NCI-H226 (cell line): ENCODE measurements around the gene SLCO1C1.
"Not testable (repeated sequence)": the region's sequence is repeated elsewhere in the genome, so short reads cannot be mapped to it uniquely, and the experiment has no call there.

Experiments used
- DNase-seq: peaks from one replicate; pipeline ENCODE4 v3.0.0-alpha.2; 2015

Gene SLCO1C1

DNA sequence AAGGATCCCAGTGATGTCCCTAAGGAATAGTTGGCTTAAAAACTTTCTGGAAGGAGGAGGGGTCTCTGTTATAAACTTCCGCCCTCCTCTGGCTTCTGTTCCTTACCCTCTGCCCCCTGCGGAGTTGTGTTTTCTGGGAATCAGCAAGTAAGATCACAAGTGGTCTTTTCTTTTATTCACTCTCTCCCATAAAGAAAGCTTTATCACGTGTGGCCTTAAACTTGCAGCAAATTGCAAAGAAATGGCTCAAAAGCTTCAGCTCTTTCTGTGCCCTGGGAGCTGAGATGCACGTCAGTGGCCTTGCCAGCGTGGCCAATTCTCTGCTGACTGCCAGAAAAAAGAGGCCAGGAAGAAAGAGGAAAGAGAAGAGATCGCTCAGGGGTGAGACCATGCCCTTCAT is at the start of gene SLCO1C1:
Gene SLCO1C1, plus strand, starts transcription at position 101 of the 400 bp plus-strand sequence. CDS start 4,245 bp downstream, outside the sequence.
- DNase-seq, result no peak

GRCh38 chr12:20646239-20646827 is 48.8 kb upstream of the SLCO1C1 start:
- DNase-seq, result no peak

GRCh38 chr12:20653871-20654270 is 41.3 kb upstream of the SLCO1C1 start:
- DNase-seq, result no peak

- DNase-seq, result no peak
These were observed 38.5 kb upstream of the SLCO1C1 start for GRCh38 chr12:20656600-20656999.

GRCh38 chr12:20657496-20657895 is 37.6 kb upstream of the SLCO1C1 start:
- DNase-seq, result no peak

- no peak for DNase-seq
These were observed 13.8 kb upstream of the SLCO1C1 start for GRCh38 chr12:20681334-20681733.

DNA sequence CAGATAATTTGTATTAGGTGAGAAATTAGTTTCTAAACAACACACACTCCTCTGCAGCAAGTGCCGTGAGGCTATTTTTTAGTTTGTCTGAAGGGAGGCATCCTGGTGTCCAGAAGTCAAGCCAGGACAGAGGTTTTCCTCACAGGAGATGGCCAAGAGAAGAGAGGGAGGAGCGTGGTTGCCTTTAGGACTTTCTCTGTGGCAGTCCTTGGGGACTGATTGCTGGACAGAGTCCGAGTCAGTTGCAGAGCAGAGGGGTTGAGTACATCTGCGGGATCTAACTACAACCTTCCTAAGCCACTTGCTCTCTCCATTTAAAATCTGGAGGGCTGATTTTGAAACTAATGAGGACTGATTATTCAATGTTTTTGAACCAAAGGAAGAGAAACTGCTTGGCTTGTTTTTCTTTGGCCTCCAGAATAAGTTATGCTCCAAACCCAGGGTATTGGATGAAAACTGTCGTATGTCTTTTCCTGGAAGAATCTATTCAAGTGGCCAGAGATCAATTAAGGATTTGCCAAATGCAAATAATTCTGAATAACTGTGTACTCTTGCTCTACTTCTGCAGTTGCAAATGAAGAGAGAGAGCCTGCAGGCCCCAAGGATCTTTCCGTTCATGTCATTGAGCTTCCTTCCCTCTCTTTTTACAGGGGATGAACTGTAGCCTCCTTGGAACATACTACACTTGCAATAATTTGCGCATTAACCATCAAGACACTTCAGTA is 1.2 kb downstream of the SLCO1C1 start:
- no peak for DNase-seq

DNA sequence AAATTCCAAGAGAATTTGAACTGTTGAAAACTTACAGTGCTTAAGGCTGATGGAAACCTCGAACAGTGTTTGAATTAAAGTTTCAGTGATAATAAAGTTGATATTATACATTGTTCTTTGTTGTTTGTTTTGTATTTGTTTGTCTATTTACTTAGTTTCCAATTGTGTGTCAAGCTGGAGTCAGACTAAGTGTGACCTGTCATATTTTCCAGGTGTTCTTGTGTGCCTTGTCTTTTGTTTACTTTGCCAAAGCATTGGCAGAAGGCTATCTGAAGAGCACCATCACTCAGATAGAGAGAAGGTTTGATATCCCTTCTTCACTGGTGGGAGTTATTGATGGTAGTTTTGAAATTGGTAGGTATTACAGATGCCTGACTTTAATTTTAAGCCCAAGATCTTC is 6.0 kb downstream of the SLCO1C1 start:
- DNase-seq, result no peak

GRCh38 chr12:20704860-20705259 is 9.7 kb downstream of the SLCO1C1 start:
- DNase-seq, result no peak

GRCh38 chr12:20711846-20712245 is 16.7 kb downstream of the SLCO1C1 start:
- no peak for DNase-seq

GRCh38 chr12:20716037-20716436 is 20.9 kb downstream of the SLCO1C1 start:
- no peak for DNase-seq

DNA sequence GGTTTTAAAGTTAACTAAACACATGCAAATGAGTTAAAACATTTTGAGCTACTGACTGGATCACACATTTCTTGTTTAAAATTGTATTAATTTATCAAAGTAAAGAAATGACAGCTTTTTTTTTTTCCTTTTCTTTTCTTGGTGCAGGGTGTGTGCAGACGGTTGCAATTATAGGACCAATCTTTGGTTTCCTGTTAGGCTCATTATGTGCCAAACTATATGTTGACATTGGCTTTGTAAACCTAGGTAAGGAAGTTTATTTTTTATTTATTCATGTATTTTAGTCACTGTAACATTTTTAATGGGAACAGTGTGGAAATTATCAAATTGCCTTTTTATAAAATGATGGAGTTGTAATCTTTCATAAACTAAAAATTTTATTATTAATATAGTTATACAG is 21.9 kb downstream of the SLCO1C1 start:
- DNase-seq, result no peak

GRCh38 chr12:20718294-20718693 is 23.2 kb downstream of the SLCO1C1 start:
- no peak for DNase-seq

- no peak for DNase-seq
These were observed 27.0 kb downstream of the SLCO1C1 start for GRCh38 chr12:20722142-20722541.

GRCh38 chr12:20731274-20731673 is 36.1 kb downstream of the SLCO1C1 start:
- no peak for DNase-seq

- no peak for DNase-seq
These were observed 45.8 kb downstream of the SLCO1C1 start for GRCh38 chr12:20740972-20741371.

DNA sequence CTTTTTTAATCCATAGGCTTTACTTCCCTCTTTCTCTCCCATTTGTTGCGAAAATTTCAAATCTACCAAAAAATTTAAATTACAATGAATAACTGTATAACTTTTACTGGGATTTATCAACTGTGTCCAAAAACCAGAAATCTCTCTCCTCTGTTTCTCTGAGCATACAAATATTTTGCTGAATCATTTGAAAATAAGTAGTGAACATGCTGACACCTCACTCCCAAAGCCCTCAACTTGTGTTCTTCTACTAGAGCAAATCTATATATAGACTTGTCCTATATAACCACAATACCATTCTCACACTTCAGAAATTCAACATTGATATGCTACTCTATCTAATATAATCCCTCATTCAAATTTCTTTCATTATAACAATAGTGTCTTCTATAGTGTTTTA is 53.1 kb downstream of the SLCO1C1 start:
- no peak for DNase-seq

DNA sequence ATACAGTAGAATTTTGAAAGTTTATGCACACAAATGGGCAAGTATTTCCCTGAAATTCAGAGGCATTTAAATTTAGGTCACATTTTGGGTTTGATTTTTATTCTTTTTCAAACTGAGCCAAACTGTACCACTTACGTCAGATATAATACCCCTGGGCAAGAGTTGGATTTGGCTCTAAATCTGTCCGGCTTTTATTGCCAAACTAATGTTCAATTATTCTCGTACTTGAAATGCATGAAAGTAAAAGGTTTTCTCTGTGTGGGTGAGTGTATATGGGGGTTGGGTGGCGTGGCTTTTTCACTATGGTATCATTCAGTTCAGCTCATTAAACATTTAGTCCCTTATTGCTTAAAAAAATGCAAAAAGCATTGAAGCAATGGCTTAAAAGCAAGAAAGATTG is 55.9 kb downstream of the SLCO1C1 start:
- DNase-seq, result no peak

- no peak for DNase-seq
These were observed 82.3 kb downstream of the SLCO1C1 start for GRCh38 chr12:20777420-20777819.

- DNase-seq, result no peak
These were observed 83.8 kb downstream of the SLCO1C1 start for GRCh38 chr12:20778969-20779368.

DNA sequence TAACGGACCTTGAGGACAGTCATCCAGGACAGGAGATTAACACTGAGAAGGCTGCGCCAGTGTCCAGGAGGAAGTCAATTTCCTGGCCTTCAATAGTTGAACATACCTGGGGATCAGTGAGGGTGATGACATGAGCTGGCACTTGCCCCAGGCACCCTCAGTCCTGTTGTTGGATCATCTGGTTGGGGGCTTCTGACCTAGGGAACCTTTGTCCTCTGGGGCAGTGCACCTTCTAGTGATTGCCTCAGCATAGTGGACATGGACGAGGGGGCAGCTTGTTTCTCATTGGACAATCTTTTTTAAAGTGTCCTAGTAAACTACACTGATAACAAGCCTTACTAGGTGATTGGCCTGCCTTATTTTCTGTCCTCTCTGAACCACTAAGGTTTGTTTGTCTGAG is 84.8 kb downstream of the SLCO1C1 start:
- DNase-seq, result not testable (repeated sequence)

DNA sequence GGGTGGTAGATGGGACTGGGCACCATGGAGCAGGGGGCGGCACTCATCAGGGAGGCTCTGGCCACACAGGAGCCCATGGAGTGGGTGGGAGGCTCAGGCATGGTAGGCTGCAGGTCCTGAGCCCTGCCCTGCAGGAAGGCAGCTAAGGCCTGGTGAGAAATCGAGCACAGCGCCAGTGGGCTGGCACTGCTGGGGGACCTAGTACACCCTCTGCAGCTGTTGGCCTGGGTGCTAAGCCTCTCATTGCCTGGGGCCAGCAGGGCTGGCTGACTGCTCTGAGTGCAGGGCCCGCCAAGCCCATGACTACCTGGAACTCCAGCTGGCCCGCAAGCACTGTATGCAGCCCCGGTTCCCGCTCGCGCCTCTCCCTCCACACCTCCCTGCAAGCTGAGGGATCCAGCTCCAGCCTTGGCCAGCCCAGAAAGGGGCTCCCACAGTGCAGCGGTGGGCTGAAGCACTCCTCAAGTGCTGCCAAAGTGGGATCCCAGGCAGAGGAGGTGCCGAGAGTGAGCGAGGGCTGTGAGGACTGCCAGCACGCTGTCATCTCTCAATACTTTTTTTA is 88.7 kb downstream of the SLCO1C1 start:
- DNase-seq, result not testable (repeated sequence)

GRCh38 chr12:20792971-20793370 is 97.8 kb downstream of the SLCO1C1 start:
- DNase-seq, result no peak

- DNase-seq, result no peak
These were observed 103.4 kb downstream of the SLCO1C1 start for GRCh38 chr12:20798554-20798953.

DNA sequence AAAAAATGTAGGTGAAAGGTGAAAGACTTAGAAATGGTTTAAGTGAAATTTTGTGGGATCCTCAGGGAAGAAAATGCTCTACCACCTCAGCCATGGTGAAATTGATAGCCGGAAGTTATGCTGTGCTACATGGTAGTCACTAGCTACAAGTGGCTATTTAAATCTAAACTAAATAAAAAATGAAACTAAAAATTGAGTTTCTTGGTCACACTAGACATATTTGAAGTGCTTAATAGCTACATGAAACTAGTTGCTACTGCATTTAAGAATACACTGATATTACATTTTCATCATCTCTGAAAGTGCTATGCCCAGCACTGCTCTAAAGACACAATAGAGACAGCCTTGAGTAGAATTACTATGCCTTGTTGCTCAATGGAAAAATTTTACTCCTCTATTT is 105.0 kb downstream of the SLCO1C1 start:
- DNase-seq, result no peak
